Brain microvascular endothelial cell (primary cell): ENCODE measurements around the gene CDH18.

Source experiments
- DNase-seq: peaks from one replicate; pipeline ENCODE4 v3.0.0-alpha.2; 2020
- H3K27ac ChIP-seq: fragments of 250-450 bp; sonication (Bioruptor Pico); 2 replicates; pipeline ENCODE4 v1.5.1; 2020; ENCODE audit warnings: mild to moderate bottlenecking, moderate library complexity
- H3K27me3 ChIP-seq: fragments of 250-450 bp; sonication (Bioruptor Pico); replicated peaks from 2 replicates; pipeline ENCODE4 v1.5.1; 2020; ENCODE audit warnings: mild to moderate bottlenecking
- H3K36me3 ChIP-seq: fragments of 250-450 bp; sonication (Bioruptor Pico); replicated peaks from 2 replicates; pipeline ENCODE4 v1.5.1; 2020; ENCODE audit warnings: mild to moderate bottlenecking
- H3K4me3 ChIP-seq: 2 replicates; pipeline ENCODE4 v1.5.1; 2011; ENCODE audit warnings: low read depth, mild to moderate bottlenecking, control low read depth, low read length, moderate library complexity
- in situ Hi-C: cut with HindIII; loops from 2 replicates; pipeline ENCODE4 v1.10.0; 2017; ENCODE audit warnings: low sequenced_read_pairs, low pct_ligation_motif_present
- TF ChIP-seq, protein P1 (sequence below): IDR thresholded peaks from 2 replicates; pipeline ENCODE4 v1.5.1; 2011; ENCODE audit warnings: low read depth, mild to moderate bottlenecking, moderate library complexity, low read length, control low read depth, inconsistent platforms; ENCODE audit errors: missing control alignments

Gene CDH18

DNA sequence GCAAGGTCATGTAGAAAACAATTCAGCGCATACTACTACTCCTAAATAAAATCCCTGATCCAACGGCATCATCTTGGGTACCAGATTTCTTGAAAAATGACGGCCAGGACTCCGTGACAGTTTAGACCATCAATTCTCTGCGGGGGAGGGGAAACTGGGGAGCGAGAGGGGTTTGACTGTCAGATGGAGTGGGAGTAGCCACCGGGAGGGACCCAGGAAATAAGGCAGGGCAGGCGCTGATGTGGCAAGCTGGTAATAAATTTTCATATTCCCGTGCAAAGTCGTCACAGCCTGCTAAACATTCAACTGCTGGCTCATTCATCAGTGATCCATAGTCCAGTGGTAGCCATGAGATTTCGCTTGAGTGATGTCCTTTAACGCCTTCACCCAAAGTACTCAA, 457 bp upstream of the CDH18 start:
- no peaks in the 10 kb centered on the region for H3K36me3 ChIP-seq
- in situ Hi-C loops = no loop called here
- H3K4me3 ChIP-seq = peak overlapping the region; percentile 48
- no peak overlapping the region for H3K27ac ChIP-seq
- DNase-seq = no peak
- no peaks in the 10 kb centered on the region for H3K27me3 ChIP-seq
- TF ChIP-seq, protein P1, sequence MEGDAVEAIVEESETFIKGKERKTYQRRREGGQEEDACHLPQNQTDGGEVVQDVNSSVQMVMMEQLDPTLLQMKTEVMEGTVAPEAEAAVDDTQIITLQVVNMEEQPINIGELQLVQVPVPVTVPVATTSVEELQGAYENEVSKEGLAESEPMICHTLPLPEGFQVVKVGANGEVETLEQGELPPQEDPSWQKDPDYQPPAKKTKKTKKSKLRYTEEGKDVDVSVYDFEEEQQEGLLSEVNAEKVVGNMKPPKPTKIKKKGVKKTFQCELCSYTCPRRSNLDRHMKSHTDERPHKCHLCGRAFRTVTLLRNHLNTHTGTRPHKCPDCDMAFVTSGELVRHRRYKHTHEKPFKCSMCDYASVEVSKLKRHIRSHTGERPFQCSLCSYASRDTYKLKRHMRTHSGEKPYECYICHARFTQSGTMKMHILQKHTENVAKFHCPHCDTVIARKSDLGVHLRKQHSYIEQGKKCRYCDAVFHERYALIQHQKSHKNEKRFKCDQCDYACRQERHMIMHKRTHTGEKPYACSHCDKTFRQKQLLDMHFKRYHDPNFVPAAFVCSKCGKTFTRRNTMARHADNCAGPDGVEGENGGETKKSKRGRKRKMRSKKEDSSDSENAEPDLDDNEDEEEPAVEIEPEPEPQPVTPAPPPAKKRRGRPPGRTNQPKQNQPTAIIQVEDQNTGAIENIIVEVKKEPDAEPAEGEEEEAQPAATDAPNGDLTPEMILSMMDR = no peak

DNA sequence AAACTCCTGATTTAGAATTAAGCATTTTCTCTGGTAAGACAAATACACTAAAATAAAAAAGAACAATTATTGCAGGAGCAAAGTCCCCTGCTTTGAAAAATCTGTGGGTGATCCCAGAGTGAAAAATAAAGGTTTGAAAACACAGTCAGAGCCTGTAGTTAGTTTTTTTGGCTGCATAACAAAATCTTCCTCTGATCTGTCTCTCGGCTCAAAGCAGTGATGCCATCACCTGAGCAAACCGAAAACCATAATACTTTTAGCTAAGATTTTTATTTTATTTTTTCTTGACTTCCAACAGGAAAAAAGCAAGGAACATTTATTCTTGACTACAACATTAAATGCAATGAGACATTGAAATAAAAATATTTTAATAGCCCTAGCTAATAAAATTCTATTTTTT, 1.2 kb downstream of the CDH18 start:
- in situ Hi-C loops = no loop called here
- DNase-seq = no peak
- H3K4me3 ChIP-seq = no peak overlapping the region
- H3K27me3 ChIP-seq = no peaks in the 10 kb centered on the region
- H3K36me3 ChIP-seq = no peaks in the 10 kb centered on the region
- TF ChIP-seq, protein P1 = no peak
- H3K27ac ChIP-seq = no peak overlapping the region

DNA sequence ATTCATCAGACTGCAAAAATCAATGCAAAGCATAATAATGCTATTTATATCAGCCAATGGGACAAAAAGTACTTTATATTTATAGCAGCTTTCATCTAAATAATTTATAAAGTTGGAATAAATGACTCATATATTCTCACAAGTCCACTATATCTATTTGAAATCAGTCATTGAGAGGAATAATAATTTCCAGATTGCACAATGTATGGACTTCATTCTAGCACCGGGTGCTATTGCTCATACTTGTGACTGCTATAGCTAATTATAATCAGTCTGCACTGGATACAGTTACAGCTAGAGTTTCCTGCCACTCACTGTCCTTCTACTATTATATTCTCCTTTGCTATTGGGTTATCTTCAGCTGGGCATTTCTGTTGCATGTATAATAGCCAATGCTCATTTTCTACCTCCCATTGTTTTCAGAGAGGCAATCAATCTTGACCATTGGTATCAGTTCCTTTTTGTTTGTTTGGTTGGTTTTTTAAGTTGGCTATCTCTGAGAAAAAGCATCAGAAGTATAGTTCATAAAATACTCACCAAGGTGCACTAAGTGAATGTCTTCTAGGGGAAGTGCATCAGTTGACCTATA, 1.9 kb downstream of the CDH18 start:
- H3K27me3 ChIP-seq = no peaks in the 10 kb centered on the region
- no peaks in the 10 kb centered on the region for H3K36me3 ChIP-seq
- TF ChIP-seq, protein P1 = no peak
- no peak overlapping the region for H3K27ac ChIP-seq
- in situ Hi-C loops = no loop called here
- H3K4me3 ChIP-seq = no peak overlapping the region
- no peak for DNase-seq

DNA sequence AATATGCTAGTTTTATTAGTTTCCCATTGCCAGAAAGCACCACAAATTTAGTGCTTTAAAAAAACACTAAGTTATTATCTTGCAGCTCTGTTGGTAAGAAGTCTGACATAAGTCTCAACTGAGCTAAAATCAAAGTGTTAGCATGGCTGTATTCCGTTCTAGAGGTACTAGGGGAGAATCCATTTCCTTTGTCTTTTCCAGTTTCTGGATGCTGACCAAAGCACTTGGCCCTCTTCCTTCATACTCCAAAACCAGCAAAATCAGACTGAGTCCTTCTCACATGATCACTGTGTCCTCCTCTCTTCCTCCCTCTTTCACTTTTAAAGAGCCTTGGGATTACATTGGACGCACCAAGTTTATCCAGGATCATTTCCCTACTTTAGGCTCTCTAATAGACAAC, 9.5 kb downstream of the CDH18 start:
- Histone ChIP-seq H3K27me3 (no peaks in the 10 kb centered on the region), H3K36me3 (no peaks in the 10 kb centered on the region), H3K4me3 (no peak overlapping the region), H3K27ac (no peak overlapping the region)
- TF ChIP-seq, protein P1 = no peak
- DNase-seq = no peak
- in situ Hi-C loops = no loop called here

DNA sequence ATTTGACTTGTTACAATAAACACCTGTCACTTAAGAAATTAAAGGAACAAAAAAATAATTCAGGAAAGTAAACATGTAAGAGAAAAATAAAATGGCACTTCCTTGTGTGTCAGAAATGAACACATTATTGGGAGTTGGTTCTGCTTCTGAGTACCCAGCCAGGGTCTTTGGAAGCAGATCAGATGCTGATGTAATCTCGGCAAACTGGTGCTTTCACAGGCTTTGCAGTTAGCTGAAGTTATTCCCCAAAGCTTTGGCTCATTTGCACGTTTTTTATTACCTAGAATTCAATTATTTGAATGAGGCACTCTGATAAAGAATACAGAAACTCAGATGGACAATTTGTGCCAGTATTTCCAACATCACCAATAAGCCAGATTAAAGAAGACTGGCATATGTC, 10.9 kb downstream of the CDH18 start:
- no peak overlapping the region for H3K4me3 ChIP-seq
- in situ Hi-C loops = no loop called here
- no peak for DNase-seq
- H3K27ac ChIP-seq = no peak overlapping the region
- TF ChIP-seq, protein P1 = no peak
- no peaks in the 10 kb centered on the region for H3K27me3 ChIP-seq
- no peaks in the 10 kb centered on the region for H3K36me3 ChIP-seq

DNA sequence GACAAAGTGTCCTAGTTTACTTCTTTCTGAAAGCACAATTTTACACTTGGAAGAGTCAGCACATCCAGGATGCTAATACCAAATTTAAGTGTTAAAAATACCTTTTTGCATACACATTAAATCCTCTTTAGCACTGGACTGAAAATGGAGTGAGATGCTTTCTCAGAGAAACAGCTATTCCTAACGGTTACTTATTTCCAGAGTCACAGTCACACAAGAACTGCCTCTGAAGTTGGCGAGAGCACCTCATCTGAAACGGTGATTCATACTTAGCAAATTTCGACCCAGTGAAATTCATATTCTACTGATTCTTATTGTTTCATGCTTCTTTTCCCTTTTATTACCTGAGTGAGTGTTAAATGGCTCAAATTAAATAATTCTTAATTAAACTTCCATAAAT, 12.2 kb downstream of the CDH18 start:
- Histone ChIP-seq H3K36me3 (no peaks in the 10 kb centered on the region), H3K27me3 (no peaks in the 10 kb centered on the region)
- no peak for DNase-seq

More for the DNA sequence above, 12.2 kb downstream of the CDH18 start:
- Histone ChIP-seq H3K4me3 (no peak overlapping the region), H3K27ac (no peak overlapping the region)
- TF ChIP-seq, protein P1 = no peak
- in situ Hi-C loops = no loop called here
